ENCODE results near the gene TMEM125.

The TMEM125 gene

GRCh38 chr1:43288058-43288784, 18.4 kb downstream of the TMEM125 start:
- H3K4me1 ChIP-seq (ENCODE audit: control insufficient read depth in 1 of 2, insufficient read depth in 2 of 2, low read length in 2 of 2), result peaks cover 4 to 10% of the 10 kb centered on the region in 2 experiments
- no peak overlapping the region for H3K4me2 ChIP-seq (ENCODE audit: low read length)
- H3K9me3 ChIP-seq (ENCODE audit: insufficient read depth, low read depth, low read length), result no peaks in the 10 kb centered on the region
- no peak overlapping the region for H4K91ac ChIP-seq (ENCODE audit: low read depth, low read length)
- H3K36me3 ChIP-seq (ENCODE audit: control insufficient read depth in 1 of 2, insufficient read depth in 2 of 2, low read length in 2 of 2), result no peaks in the 10 kb centered on the region
- no peaks in the 10 kb centered on the region for H3K79me2 ChIP-seq (ENCODE audit: control insufficient read depth, insufficient read depth, low read length, poor library complexity)
- H3K79me1 ChIP-seq (ENCODE audit: low read length), result no peaks in the 10 kb centered on the region
- no peak overlapping the region for H3K4me3 ChIP-seq (ENCODE audit: low read depth, low read length)
- WGBS (ENCODE audit: extremely low coverage, insufficient coverage, insufficient read length), result no CpG with 5 or more reads among the region's 9 CpGs
- H3K23ac ChIP-seq (ENCODE audit: low read length), result no peak overlapping the region
- H3K18ac ChIP-seq (ENCODE audit: low read length), result no peak overlapping the region
- H2BK120ac ChIP-seq (ENCODE audit: insufficient read depth, low read length, poor library complexity), result no peak overlapping the region
- H3K4ac ChIP-seq (ENCODE audit: low read depth, low read length), result no peak overlapping the region
- H3K14ac ChIP-seq (ENCODE audit: low read length), result no peak overlapping the region
- H2BK5ac ChIP-seq (ENCODE audit: low read depth, low read length, poor library complexity), result no peak overlapping the region
- H3K27ac ChIP-seq (ENCODE audit: low read depth, low read length), result no peak overlapping the region
- H2BK12ac ChIP-seq (ENCODE audit: low read length), result no peak overlapping the region
- no peak overlapping the region for H4K8ac ChIP-seq (ENCODE audit: low read depth, low read length)
- H4K12ac ChIP-seq (ENCODE audit: low read depth, low read length), result no peak overlapping the region
- no peak overlapping the region for H2AK5ac ChIP-seq (ENCODE audit: low read length)
- no peak overlapping the region for H2AFZ ChIP-seq (ENCODE audit: insufficient read depth, low read length, poor library complexity)
- H3K9ac ChIP-seq (ENCODE audit: low read length), result no peak overlapping the region
- peak in 1 of 2 donors; percentile 64 for DNase-seq
- no peaks in the 10 kb centered on the region for H3K27me3 ChIP-seq (ENCODE audit: insufficient read depth, low read length)

- Histone ChIP-seq H3K4ac (ENCODE audit: low read depth, low read length) (no peak overlapping the region), H4K12ac (ENCODE audit: low read depth, low read length) (no peak overlapping the region), H3K79me2 (ENCODE audit: control insufficient read depth, insufficient read depth, low read length, poor library complexity) (no peaks in the 10 kb centered on the region), H3K4me2 (ENCODE audit: low read length) (no peak overlapping the region), H3K23ac (ENCODE audit: low read length) (no peak overlapping the region), H3K36me3 (ENCODE audit: control insufficient read depth in 1 of 2, insufficient read depth in 2 of 2, low read length in 2 of 2) (no peaks in the 10 kb centered on the region), H3K27me3 (ENCODE audit: insufficient read depth, low read length) (no peaks in the 10 kb centered on the region), H2BK120ac (ENCODE audit: insufficient read depth, low read length, poor library complexity) (no peak overlapping the region), H3K79me1 (ENCODE audit: low read length) (no peaks in the 10 kb centered on the region), H3K18ac (ENCODE audit: low read length) (no peak overlapping the region), H2BK5ac (ENCODE audit: low read depth, low read length, poor library complexity) (no peak overlapping the region), H3K14ac (ENCODE audit: low read length) (no peak overlapping the region), H3K27ac (ENCODE audit: low read depth, low read length) (no peak overlapping the region), H2BK12ac (ENCODE audit: low read length) (no peak overlapping the region), H2AFZ (ENCODE audit: insufficient read depth, low read length, poor library complexity) (no peak overlapping the region), H3K9me3 (ENCODE audit: insufficient read depth, low read depth, low read length) (no peaks in the 10 kb centered on the region), H2AK5ac (ENCODE audit: low read length) (no peak overlapping the region), H3K9ac (ENCODE audit: low read length) (no peak overlapping the region), H3K4me1 (ENCODE audit: control insufficient read depth in 1 of 2, insufficient read depth in 2 of 2, low read length in 2 of 2) (peaks cover 4 to 10% of the 10 kb centered on the region in 2 experiments), H3K4me3 (ENCODE audit: low read depth, low read length) (no peak overlapping the region), H4K91ac (ENCODE audit: low read depth, low read length) (no peak overlapping the region), H4K8ac (ENCODE audit: low read depth, low read length) (no peak overlapping the region)
- WGBS (ENCODE audit: extremely low coverage, insufficient coverage, insufficient read length), result no CpG with 5 or more reads among the region's 12 CpGs
- DNase-seq, result no peak
Observed at GRCh38 chr1:43288785-43289706, 19.3 kb downstream of the TMEM125 start.

GRCh38 chr1:43292216-43292615, 22.4 kb downstream of the TMEM125 start:
- Histone ChIP-seq H3K14ac (ENCODE audit: low read length) (no peak overlapping the region), H4K12ac (ENCODE audit: low read depth, low read length) (no peak overlapping the region), H2BK120ac (ENCODE audit: insufficient read depth, low read length, poor library complexity) (no peak overlapping the region), H3K18ac (ENCODE audit: low read length) (no peak overlapping the region), H4K91ac (ENCODE audit: low read depth, low read length) (no peak overlapping the region), H2BK12ac (ENCODE audit: low read length) (no peak overlapping the region), H3K23ac (ENCODE audit: low read length) (no peak overlapping the region), H4K8ac (ENCODE audit: low read depth, low read length) (no peak overlapping the region), H2AFZ (ENCODE audit: insufficient read depth, low read length, poor library complexity) (no peak overlapping the region), H3K27me3 (ENCODE audit: insufficient read depth, low read length) (no peaks in the 10 kb centered on the region), H3K9me3 (ENCODE audit: insufficient read depth, low read depth, low read length) (no peaks in the 10 kb centered on the region), H2BK5ac (ENCODE audit: low read depth, low read length, poor library complexity) (no peak overlapping the region), H3K79me2 (ENCODE audit: control insufficient read depth, insufficient read depth, low read length, poor library complexity) (no peaks in the 10 kb centered on the region), H3K9ac (ENCODE audit: low read length) (no peak overlapping the region), H3K4me1 (ENCODE audit: control insufficient read depth in 1 of 2, insufficient read depth in 2 of 2, low read length in 2 of 2) (no peaks in the 10 kb centered on the region), H3K4me2 (ENCODE audit: low read length) (no peak overlapping the region), H3K4me3 (ENCODE audit: low read depth, low read length) (no peak overlapping the region), H3K36me3 (ENCODE audit: control insufficient read depth in 1 of 2, insufficient read depth in 2 of 2, low read length in 2 of 2) (no peaks in the 10 kb centered on the region), H2AK5ac (ENCODE audit: low read length) (no peak overlapping the region), H3K27ac (ENCODE audit: low read depth, low read length) (no peak overlapping the region), H3K79me1 (ENCODE audit: low read length) (no peaks in the 10 kb centered on the region), H3K4ac (ENCODE audit: low read depth, low read length) (no peak overlapping the region)
- peak in 1 of 2 donors; percentile 58 for DNase-seq
- no CpG with 5 or more reads among the region's 7 CpGs for WGBS (ENCODE audit: extremely low coverage, insufficient coverage, insufficient read length)

- no peak overlapping the region for H4K8ac ChIP-seq (ENCODE audit: low read depth, low read length)
- H3K9me3 ChIP-seq (ENCODE audit: insufficient read depth, low read depth, low read length), result no peaks in the 10 kb centered on the region
- no peak overlapping the region for H2BK120ac ChIP-seq (ENCODE audit: insufficient read depth, low read length, poor library complexity)
- no peak overlapping the region for H3K4me2 ChIP-seq (ENCODE audit: low read length)
- no peak overlapping the region for H2BK5ac ChIP-seq (ENCODE audit: low read depth, low read length, poor library complexity)
- H3K23ac ChIP-seq (ENCODE audit: low read length), result no peak overlapping the region
- H3K79me1 ChIP-seq (ENCODE audit: low read length), result no peaks in the 10 kb centered on the region
- H3K18ac ChIP-seq (ENCODE audit: low read length), result no peak overlapping the region
- H3K14ac ChIP-seq (ENCODE audit: low read length), result no peak overlapping the region
- no peak overlapping the region for H2BK12ac ChIP-seq (ENCODE audit: low read length)
- DNase-seq, result no peak
- no peak overlapping the region for H2AFZ ChIP-seq (ENCODE audit: insufficient read depth, low read length, poor library complexity)
- H3K4me3 ChIP-seq (ENCODE audit: low read depth, low read length), result no peak overlapping the region
- no peak overlapping the region for H2AK5ac ChIP-seq (ENCODE audit: low read length)
- H3K4ac ChIP-seq (ENCODE audit: low read depth, low read length), result no peak overlapping the region
- H4K12ac ChIP-seq (ENCODE audit: low read depth, low read length), result no peak overlapping the region
- WGBS (ENCODE audit: extremely low coverage, insufficient coverage, insufficient read length), result no CpG with 5 or more reads among the region's 5 CpGs
- H3K9ac ChIP-seq (ENCODE audit: low read length), result no peak overlapping the region
- H3K36me3 ChIP-seq (ENCODE audit: control insufficient read depth in 1 of 2, insufficient read depth in 2 of 2, low read length in 2 of 2), result no peaks in the 10 kb centered on the region
- H3K27ac ChIP-seq (ENCODE audit: low read depth, low read length), result no peak overlapping the region
- no peak overlapping the region for H4K91ac ChIP-seq (ENCODE audit: low read depth, low read length)
- no peaks in the 10 kb centered on the region for H3K27me3 ChIP-seq (ENCODE audit: insufficient read depth, low read length)
- no peaks in the 10 kb centered on the region for H3K4me1 ChIP-seq (ENCODE audit: control insufficient read depth in 1 of 2, insufficient read depth in 2 of 2, low read length in 2 of 2)
- H3K79me2 ChIP-seq (ENCODE audit: control insufficient read depth, insufficient read depth, low read length, poor library complexity), result no peaks in the 10 kb centered on the region
Observed at GRCh38 chr1:43292679-43293078, 22.9 kb downstream of the TMEM125 start.

All from trophoblast cell (in vitro differentiated cells and primary cell).